GM12801 (cell line): ENCODE measurements around the gene MAP3K1.

Experiments used
- CTCF ChIP-seq: IDR thresholded peaks from one replicate; pipeline ENCODE4 v1.5.1; 2011; ENCODE audit warnings: control low read depth; ENCODE audit not compliant: insufficient read length; ENCODE audit errors: extremely low read depth

MAP3K1 gene

GRCh38 chr5:56900858-56901578 lies 85.7 kb downstream of the MAP3K1 start:
- peak; percentile 9 for TF ChIP-seq CTCF

GRCh38 chr5:56908942-56909293 lies 93.6 kb downstream of the MAP3K1 start:
- TF ChIP-seq CTCF, result no peak

- no peak for TF ChIP-seq CTCF
Observed at GRCh38 chr5:56909294-56910209, 94.2 kb downstream of the MAP3K1 start, which contains the start of gene SETD9. TSS of gene SETD9 (plus strand) at chr5:56909596. CDS start at chr5:56909646, 50 bp downstream.

GRCh38 chr5:56910210-56910965 lies 95.0 kb downstream of the MAP3K1 start:
- no peak for TF ChIP-seq CTCF

GRCh38 chr5:56913766-56914165 lies 98.4 kb downstream of the MAP3K1 start:
- no peak for TF ChIP-seq CTCF

- TF ChIP-seq CTCF, result no peak
Observed at GRCh38 chr5:56914678-56915077, 99.3 kb downstream of the MAP3K1 start.

GRCh38 chr5:56917534-56917933 lies 102.2 kb downstream of the MAP3K1 start:
- TF ChIP-seq CTCF, result no peak
